Activated CD4-positive, alpha-beta T cell treated with anti-CD3 and anti-CD28 coated beads for 36 hours (primary cell): Measurements from ENCODE around the gene TRIM54. TPM values are rescaled to one million over a fixed set of nuclear protein-coding genes. Genes with fewer than 3 reads are reported as not detected.

ENCODE experiments used
- ATAC-seq: fragments of 200-7000 bp; cut with Tn5 transposase; one replicate; pipeline ENCODE4 v1.10.0; 2021; ENCODE audit warnings: mild to moderate bottlenecking, moderate library complexity
- CTCF ChIA-PET: fragments of 350-600 bp; sonication (Branson Sonifier 250); formaldehyde crosslinking; loops from one replicate; lab custom pipeline; 2021; ENCODE audit warnings: antibody characterized with exemption; lab: Charles Lee
- POLR2A ChIA-PET: fragments of 350-600 bp; sonication (Branson Sonifier 250); formaldehyde crosslinking; loops from one replicate; lab custom pipeline; 2021; ENCODE audit warnings: antibody characterized with exemption, inconsistent platforms; lab: Charles Lee
- DNase-seq: peaks from one replicate; pipeline ENCODE4 v3.0.0-alpha.2; 2020
- H3K27ac Mint-ChIP-seq: one replicate; pipeline ENCODE4 v1.8.0; 2021; ENCODE audit warnings: mixed read lengths
- H3K27me3 Mint-ChIP-seq: one replicate; pipeline ENCODE4 v1.8.0; 2021; ENCODE audit warnings: mixed read lengths
- H3K36me3 Mint-ChIP-seq: one replicate; pipeline ENCODE4 v1.8.0; 2021; ENCODE audit warnings: low read depth, mixed read lengths
- H3K4me1 Mint-ChIP-seq: one replicate; pipeline ENCODE4 v1.8.0; 2021; ENCODE audit warnings: mixed read lengths
- H3K4me3 Mint-ChIP-seq: one replicate; pipeline ENCODE4 v1.8.0; 2021; ENCODE audit warnings: mild to moderate bottlenecking, moderate library complexity, mixed read lengths
- H3K9me3 Mint-ChIP-seq: one replicate; pipeline ENCODE4 v1.8.0; 2021; ENCODE audit warnings: low read depth, mixed read lengths
- intact Hi-C, 2 experiments: fragments of 100-400 bp; cut with DNase I in 1 of 2; cut with micrococcal nuclease in 1 of 2; formaldehyde crosslinking; loops; one replicate each; pipeline versions ENCODE4 v1.14.2 to v1.15.1; 2022 to 2024; cut with DNase I, micrococcal nuclease
- total RNA-seq, 2 experiments: library from RNA; stranded (reverse); gene quantifications; one replicate each; pipeline ENCODE4 v1.2.3, GENCODE V29; 2021

Gene TRIM54
- total RNA-seq, 2 experiments from 2014 or later: 0.09 to 0.11 TPM

GRCh38 chr2:27356056-27356381 is 73.8 kb downstream of the TRIM54 start:
- POLR2A ChIA-PET: interaction anchor here (1.4 to 2.0 kb wide), 3 partner anchors 13 to 273 kb away, joined by 3 to 10 read pairs (median 5); partner anchors contain the start of genes CCDC121 and GPN1
- ATAC-seq: peak; percentile 28
- H3K36me3 Mint-ChIP-seq: peaks cover 21% of the 10 kb centered on the region
- no peak for DNase-seq
- CTCF ChIA-PET: interaction anchor here (1.0 to 1.5 kb wide), 2 partner anchors 13 to 76 kb away, joined by 4 to 5 read pairs; no protein-coding TSS in a partner anchor
- peak overlapping the region; percentile 98 for H3K4me3 Mint-ChIP-seq
- H3K4me1 Mint-ChIP-seq: peaks cover 51% of the 10 kb centered on the region
- H3K27me3 Mint-ChIP-seq: no peaks in the 10 kb centered on the region
- no peaks in the 10 kb centered on the region for H3K9me3 Mint-ChIP-seq
- H3K27ac Mint-ChIP-seq: peak overlapping the region; percentile 100
- intact Hi-C loops: loop anchor here (1.0 to 5.0 kb wide), 20 partner anchors 14 to 1035 kb away; partner anchors contain the start of genes ATRAID (in 2 of the 2), EIF2B4 (in 2 of the 2), IFT172 (in 2 of the 2) and MPV17 (in 2 of the 2)

GRCh38 chr2:27356382-27357181 is 74.4 kb downstream of the TRIM54 start, which contains the start of gene GTF3C2:
TSS of gene GTF3C2 (minus strand) at chr2:27356764. CDS start at chr2:27343554, 13,210 bp downstream.
- CTCF ChIA-PET: interaction anchor here (0.7 to 1.5 kb wide), 6 partner anchors 11 to 306 kb away, joined by 3 to 5 read pairs (median 4); no protein-coding TSS in a partner anchor
- ATAC-seq: peak; percentile 82
- Mint-ChIP-seq H3K9me3 (no peaks in the 10 kb centered on the region), H3K4me3 (peak within 1 kb of the TSS; percentile 98), H3K27ac (peak within 1 kb of the TSS; percentile 100), H3K36me3 (peaks cover 19% of the 10 kb centered on the region), H3K4me1 (peaks cover 50% of the 10 kb centered on the region), H3K27me3 (no peaks in the 10 kb centered on the region)
- DNase-seq: peak; percentile 96
- intact Hi-C loops: loop anchor here (1.0 to 5.0 kb wide), 20 partner anchors 14 to 1034 kb away; partner anchors contain the start of genes ATRAID (in 2 of the 2), EIF2B4 (in 2 of the 2), IFT172 (in 2 of the 2) and MPV17 (in 2 of the 2)
- POLR2A ChIA-PET: interaction anchor here (1.4 to 2.0 kb wide), 3 partner anchors 13 to 272 kb away, joined by 3 to 10 read pairs (median 5); partner anchors contain the start of genes CCDC121 and GPN1

Other genes starting within 250 kb of the TRIM54 start
- gene TMEM214, start 249.5 kb upstream of the TRIM54 start, total RNA-seq: 10 to 100 TPM; 54.1 to 69.1 TPM
- gene AGBL5, start 230.8 kb upstream of the TRIM54 start, total RNA-seq: 10 to 100 TPM; 12.5 to 14.5 TPM
- gene OST4, start 210.8 kb upstream of the TRIM54 start, total RNA-seq: 100 to 1,000 TPM; 305 to 406 TPM
- under 1 TPM; 0.40 to 0.46 TPM for gene EMILIN1, start 203.8 kb upstream of the TRIM54 start, total RNA-seq
- gene KHK, start 195.7 kb upstream of the TRIM54 start, total RNA-seq: 10 to 100 TPM; 10.6 to 12.7 TPM
- 1 to 10 TPM; 6.4 to 7.0 TPM for gene CGREF1, start 163.3 kb upstream of the TRIM54 start, total RNA-seq
- under 1 TPM; 0.39 to 0.65 TPM for gene ABHD1, start 158.6 kb upstream of the TRIM54 start, total RNA-seq
- gene PREB, start 147.8 kb upstream of the TRIM54 start, total RNA-seq: 10 to 100 TPM; 59.7 to 59.9 TPM
- not detected for gene PRR30, start 143.0 kb upstream of the TRIM54 start, total RNA-seq
- under 1 TPM in 1 of 2 experiments, not detected in 1; 0.02 TPM for gene TCF23, start 133.4 kb upstream of the TRIM54 start, total RNA-seq
- 10 to 100 TPM; 69.9 to 83.4 TPM for gene ATRAID, start 70.4 kb upstream of the TRIM54 start, total RNA-seq
- gene SLC5A6, start 70.2 kb upstream of the TRIM54 start, total RNA-seq: 10 to 100 TPM; 27.3 to 34.9 TPM
- 100 to 1,000 TPM; 107 to 147 TPM for gene CAD, start 65.1 kb upstream of the TRIM54 start, total RNA-seq
- gene SLC30A3, start 19.4 kb upstream of the TRIM54 start, total RNA-seq: under 1 TPM; 0.53 to 0.86 TPM
- gene DNAJC5G, start 7.0 kb upstream of the TRIM54 start, total RNA-seq: not detected
- gene UCN, start 26.0 kb downstream of the TRIM54 start, total RNA-seq: 1 to 10 TPM; 1.4 to 1.5 TPM
- 100 to 1,000 TPM in 1 of 2 experiments, 10 to 100 TPM in 1; 93.4 to 103 TPM for gene MPV17, start 40.7 kb downstream of the TRIM54 start, total RNA-seq
- gene GTF3C2, start 74.3 kb downstream of the TRIM54 start, total RNA-seq: 10 to 100 TPM; 60.3 to 70.2 TPM
- 10 to 100 TPM; 31.0 to 39.2 TPM for gene EIF2B4, start 87.9 kb downstream of the TRIM54 start, total RNA-seq
- 10 to 100 TPM; 63.9 to 82.1 TPM for gene SNX17, start 88.2 kb downstream of the TRIM54 start, total RNA-seq
- 10 to 100 TPM in 1 of 2 experiments, 1 to 10 TPM in 1; 7.7 to 10.5 TPM for gene ZNF513, start 98.3 kb downstream of the TRIM54 start, total RNA-seq
- gene PPM1G, start 127.2 kb downstream of the TRIM54 start, total RNA-seq: 100 to 1,000 TPM; 115 to 121 TPM
- gene NRBP1, start 146.2 kb downstream of the TRIM54 start, total RNA-seq: 10 to 100 TPM; 74.3 to 74.4 TPM
- gene KRTCAP3, start 160.0 kb downstream of the TRIM54 start, total RNA-seq: 1 to 10 TPM; 4.7 to 5.9 TPM
- 1 to 10 TPM; 8.7 TPM for gene IFT172, start 207.3 kb downstream of the TRIM54 start, total RNA-seq
- not detected for gene FNDC4, start 212.8 kb downstream of the TRIM54 start, total RNA-seq
- not detected for gene GCKR, start 214.4 kb downstream of the TRIM54 start, total RNA-seq